HEK293 (cell line): Measurements from ENCODE around the gene HSD17B7.

ENCODE experiments used
- CTCF ChIP-seq: fragments of 450-650 bp; formaldehyde crosslinking; IDR thresholded peaks from 2 replicates; pipeline ENCODE4 v1.5.1; 2016; ENCODE audit warnings: missing biosample characterization, missing genetic modification characterization
- RBAK ChIP-seq: fragments of 450-650 bp; formaldehyde crosslinking; IDR thresholded peaks from 2 replicates; pipeline ENCODE4 v1.5.1; 2016; ENCODE audit warnings: missing biosample characterization, missing genetic modification characterization
- SALL2 ChIP-seq: fragments of 450-650 bp; formaldehyde crosslinking; IDR thresholded peaks from 2 replicates; pipeline ENCODE4 v1.5.0; 2017; ENCODE audit warnings: missing biosample characterization, mild to moderate bottlenecking, missing genetic modification characterization, borderline replicate concordance
- ZNF155 ChIP-seq: fragments of 450-650 bp; formaldehyde crosslinking; IDR thresholded peaks from 2 replicates; pipeline ENCODE4 v1.5.1; 2016; ENCODE audit warnings: missing biosample characterization, missing genetic modification characterization
- ZNF16 ChIP-seq: fragments of 450-650 bp; formaldehyde crosslinking; IDR thresholded peaks from 2 replicates; pipeline ENCODE4 v1.5.1; 2016; ENCODE audit warnings: low read depth, missing biosample characterization, missing genetic modification characterization
- ZNF184 ChIP-seq: fragments of 450-650 bp; IDR thresholded peaks from 2 replicates; pipeline ENCODE4 v1.5.1; 2018; ENCODE audit warnings: missing biosample characterization, mild to moderate bottlenecking, missing genetic modification characterization
- ZNF214 ChIP-seq: fragments of 450-650 bp; formaldehyde crosslinking; IDR thresholded peaks from 2 replicates; pipeline ENCODE4 v1.5.1; 2017; ENCODE audit warnings: missing biosample characterization, mild to moderate bottlenecking, missing genetic modification characterization, borderline replicate concordance
- ZNF274 ChIP-seq, 2 experiments: fragments of 200-500 bp in 1 of 2; fragments of 450-650 bp in 1 of 2; sonication (Bioruptor generic) in 1 of 2; formaldehyde crosslinking in 1 of 2; IDR thresholded peaks; 2 replicates each; pipeline versions ENCODE4 v1.5.1 to v1.6.1; 2014 to 2016; ENCODE audit warnings: borderline replicate concordance in 1 of 2, inconsistent platforms in 1 of 2, low read length in 1 of 2, missing biosample characterization in 1 of 2, missing genetic modification characterization in 1 of 2
- ZNF341 ChIP-seq: fragments of 450-650 bp; formaldehyde crosslinking; IDR thresholded peaks from 2 replicates; pipeline ENCODE4; 2016; ENCODE audit warnings: low read depth, missing biosample characterization, missing genetic modification characterization
- ZNF398 ChIP-seq: fragments of 450-650 bp; formaldehyde crosslinking; IDR thresholded peaks from 2 replicates; pipeline ENCODE4 v1.5.1; 2017; ENCODE audit warnings: missing biosample characterization, missing genetic modification characterization
- ZNF530 ChIP-seq: fragments of 450-650 bp; formaldehyde crosslinking; IDR thresholded peaks from 2 replicates; pipeline ENCODE4 v1.5.1; 2016; ENCODE audit warnings: low read depth, missing biosample characterization, missing genetic modification characterization
- ZNF777 ChIP-seq: fragments of 450-650 bp; formaldehyde crosslinking; IDR thresholded peaks from 2 replicates; pipeline ENCODE4 v1.5.1; 2017; ENCODE audit warnings: missing biosample characterization, missing genetic modification characterization, borderline replicate concordance
- ZSCAN18 ChIP-seq: fragments of 450-650 bp; formaldehyde crosslinking; IDR thresholded peaks from 2 replicates; pipeline ENCODE4 v1.5.1; 2016; ENCODE audit warnings: missing biosample characterization, missing genetic modification characterization

GRCh38 chr1:162740755-162741154 lies 49.7 kb upstream of the HSD17B7 start:
- TF ChIP-seq ZNF214 (tag by site-specific recombination) (no peak), RBAK (tag by site-specific recombination) (no peak), ZNF274 (IDR thresholded peaks at IDR 0.05; ENCODE audit: low read length) (no peak), ZNF274 (tag by site-specific recombination; IDR thresholded peaks at IDR 0.05; ENCODE audit: borderline replicate concordance) (no peak), ZNF530 (tag by site-specific recombination) (no peak), ZNF184 (no peak), CTCF (tag by site-specific recombination) (no peak), ZNF777 (tag by site-specific recombination) (no peak), ZNF341 (no peak), ZNF398 (tag by site-specific recombination) (no peak), ZSCAN18 (tag by site-specific recombination) (no peak), ZNF16 (tag by site-specific recombination) (no peak), ZNF155 (tag by site-specific recombination) (no peak), SALL2 (tag by site-specific recombination) (no peak)
